DND-41 (cell line): Measurements from ENCODE around the gene CCBE1.

Source experiments
- ATAC-seq: fragments of 200-7000 bp; cut with Tn5 transposase; 3 replicates; pipeline ENCODE4 v1.9.1; 2021; ENCODE audit warnings: low read depth; ENCODE audit not compliant: insufficient read depth
- DNase-seq: peaks from one replicate; pipeline ENCODE4 v3.0.0-alpha.2; 2020
- H2AFZ ChIP-seq: 2 replicates; pipeline ENCODE4 v1.6.0; 2012; ENCODE audit warnings: low read depth, low read length
- H3K27ac ChIP-seq: 2 replicates; pipeline ENCODE4 v1.5.1; 2012; ENCODE audit warnings: low read length, inconsistent platforms
- H3K27me3 ChIP-seq: fragments of 200-600 bp; sonication (generic); 2 replicates; pipeline ENCODE4 v1.6.0; 2012; ENCODE audit warnings: low read length, mild to moderate bottlenecking, inconsistent platforms; ENCODE audit not compliant: insufficient read depth, poor library complexity
- H3K36me3 ChIP-seq: 2 replicates; pipeline ENCODE4 v1.5.1; 2012; ENCODE audit warnings: low read length, inconsistent platforms; ENCODE audit not compliant: insufficient read depth
- H3K4me1 ChIP-seq: 2 replicates; pipeline ENCODE4 v1.5.1; 2012; ENCODE audit warnings: mild to moderate bottlenecking, low read length; ENCODE audit not compliant: insufficient read depth
- H3K4me2 ChIP-seq: 2 replicates; pipeline ENCODE4 v1.6.0; 2012; ENCODE audit warnings: mild to moderate bottlenecking, moderate library complexity, low read length, inconsistent platforms; ENCODE audit not compliant: insufficient read depth
- H3K4me3 ChIP-seq, 2 experiments: fragments of 200-600 bp in 1 of 2; shearing (Covaris generic) in 1 of 2; 2 replicates each; pipeline ENCODE4 v1.5.1; 2012 to 2016; ENCODE audit warnings: inconsistent platforms in 2 of 2, low read length in 2 of 2, mild to moderate bottlenecking in 2 of 2, low read depth in 1 of 2, moderate library complexity in 1 of 2
- H3K79me2 ChIP-seq: 2 replicates; pipeline ENCODE4 v1.6.0; 2012; ENCODE audit warnings: low read length, inconsistent platforms; ENCODE audit not compliant: insufficient read depth
- H3K9ac ChIP-seq: 2 replicates; pipeline ENCODE4 v1.6.0; 2012; ENCODE audit warnings: low read depth, mild to moderate bottlenecking, inconsistent platforms, low read length, moderate library complexity
- H3K9me3 ChIP-seq: 2 replicates; pipeline ENCODE4 v1.5.1; 2012; ENCODE audit warnings: low read length, moderate library complexity, mild to moderate bottlenecking, inconsistent platforms; ENCODE audit not compliant: insufficient read depth, severe bottlenecking
- H4K20me1 ChIP-seq: 2 replicates; pipeline ENCODE4 v1.6.0; 2012; ENCODE audit warnings: low read length; ENCODE audit not compliant: insufficient read depth
- CTCF ChIP-seq: IDR thresholded peaks from 2 replicates; pipeline ENCODE4 v1.5.1; 2012; ENCODE audit warnings: borderline replicate concordance, low read length, moderate library complexity, mild to moderate bottlenecking; ENCODE audit not compliant: poor library complexity, severe bottlenecking; ENCODE audit errors: extremely low read depth
- EZH2 ChIP-seq: IDR thresholded peaks from 3 replicates; pipeline ENCODE4 v1.6.1; 2012; ENCODE audit warnings: borderline replicate concordance, low read depth, mild to moderate bottlenecking, moderate library complexity, low read length, inconsistent platforms; ENCODE audit not compliant: severe bottlenecking

The CCBE1 gene

GRCh38 chr18:59551902-59552635 lies 145.2 kb downstream of the CCBE1 start:
- Histone ChIP-seq H3K9ac (no peak overlapping the region), H3K27ac (no peak overlapping the region), H3K36me3 (no peaks in the 10 kb centered on the region), H3K4me2 (no peak overlapping the region), H4K20me1 (no peaks in the 10 kb centered on the region), H3K4me3 (no peak overlapping the region), H2AFZ (no peak overlapping the region), H3K27me3 (no peaks in the 10 kb centered on the region), H3K9me3 (no peaks in the 10 kb centered on the region), H3K4me1 (no peaks in the 10 kb centered on the region), H3K79me2 (no peaks in the 10 kb centered on the region)
- ATAC-seq (no peak), DNase-seq (no peak)
- no peak for TF ChIP-seq CTCF
- no peak for TF ChIP-seq EZH2

- TF ChIP-seq CTCF (no peak), EZH2 (no peak)
- no peak overlapping the region for H3K27ac ChIP-seq
- no peak for DNase-seq
Measured at GRCh38 chr18:59550174-59550516, 147.1 kb downstream of the CCBE1 start.

GRCh38 chr18:59549503-59550173 lies 147.6 kb downstream of the CCBE1 start:
- DNase-seq, result no peak
- H3K27ac ChIP-seq, result no peak overlapping the region
- TF ChIP-seq CTCF (no peak), EZH2 (no peak)

More at GRCh38 chr18:59550174-59550516, 147.1 kb downstream of the CCBE1 start:
- Histone ChIP-seq H3K36me3 (no peaks in the 10 kb centered on the region), H3K79me2 (no peaks in the 10 kb centered on the region), H3K9ac (no peak overlapping the region), H4K20me1 (no peaks in the 10 kb centered on the region), H3K4me1 (no peaks in the 10 kb centered on the region), H3K4me2 (no peak overlapping the region), H3K9me3 (no peaks in the 10 kb centered on the region), H2AFZ (no peak overlapping the region), H3K27me3 (no peaks in the 10 kb centered on the region), H3K4me3 (no peak overlapping the region)
- ATAC-seq, result no peak

More at GRCh38 chr18:59549503-59550173, 147.6 kb downstream of the CCBE1 start:
- H4K20me1 ChIP-seq, result no peaks in the 10 kb centered on the region
- H3K27me3 ChIP-seq, result no peaks in the 10 kb centered on the region
- no peak overlapping the region for H3K4me2 ChIP-seq
- H3K4me3 ChIP-seq, result no peak overlapping the region
- H2AFZ ChIP-seq, result no peak overlapping the region
- no peak for ATAC-seq
- H3K36me3 ChIP-seq, result no peaks in the 10 kb centered on the region
- H3K9ac ChIP-seq, result no peak overlapping the region
- no peaks in the 10 kb centered on the region for H3K79me2 ChIP-seq
- H3K9me3 ChIP-seq, result no peaks in the 10 kb centered on the region
- H3K4me1 ChIP-seq, result no peaks in the 10 kb centered on the region
